Activated CD4-positive, CD25-positive, alpha-beta regulatory T cell treated with anti-CD3 and anti-CD28 coated beads, Interleukin-2, amount 50 U/mL, for 72 hours (primary cell): ENCODE results near the gene FSIP2.
"Not testable (repeated sequence)": the region's sequence is repeated elsewhere in the genome, so short reads cannot be mapped to it uniquely, and the experiment has no call there.

Experiments used
- DNase-seq: peaks from one replicate; pipeline ENCODE4 v3.0.0; 2021

Gene FSIP2

GRCh38 chr2:185802926-185803325 is 64.3 kb downstream of the FSIP2 start:
- no peak for DNase-seq

DNA sequence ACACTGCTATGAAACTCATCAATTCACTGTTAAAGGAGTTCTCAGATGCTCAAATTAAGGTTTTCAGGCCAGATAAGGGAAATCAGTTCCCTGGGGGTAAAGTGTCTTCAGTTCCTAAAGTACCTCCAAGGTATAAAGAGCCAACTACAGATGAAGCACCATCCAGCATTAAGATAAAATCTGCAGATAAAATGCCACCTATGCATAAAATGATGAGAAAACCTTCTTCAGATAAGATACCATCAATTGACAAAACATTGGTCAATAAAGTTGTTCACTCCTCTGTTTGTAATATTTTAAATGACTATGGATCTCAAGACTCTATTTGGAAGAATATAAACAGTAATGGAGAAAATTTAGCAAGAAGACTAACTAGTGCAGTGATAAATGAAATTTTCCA is 68.2 kb downstream of the FSIP2 start:
- DNase-seq: no peak

DNA sequence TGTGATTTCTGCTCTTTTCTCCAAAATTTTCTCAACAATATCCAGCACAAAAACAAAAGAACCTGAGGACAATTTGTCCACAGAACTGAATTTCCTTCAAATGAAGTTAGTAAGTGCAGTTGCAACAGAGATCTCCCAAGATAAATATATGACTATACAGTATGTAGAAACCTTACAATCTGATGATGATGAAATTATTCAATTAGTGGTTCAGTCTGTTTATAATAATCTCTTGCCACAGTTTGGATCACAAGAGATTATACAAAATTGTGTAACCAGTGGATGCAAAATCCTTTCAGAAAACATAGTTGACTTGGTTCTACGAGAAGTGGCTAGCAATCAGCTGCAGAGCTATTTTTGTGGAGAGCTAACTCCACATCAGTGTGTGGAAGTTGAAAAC is 68.7 kb downstream of the FSIP2 start:
- DNase-seq: no peak

DNA sequence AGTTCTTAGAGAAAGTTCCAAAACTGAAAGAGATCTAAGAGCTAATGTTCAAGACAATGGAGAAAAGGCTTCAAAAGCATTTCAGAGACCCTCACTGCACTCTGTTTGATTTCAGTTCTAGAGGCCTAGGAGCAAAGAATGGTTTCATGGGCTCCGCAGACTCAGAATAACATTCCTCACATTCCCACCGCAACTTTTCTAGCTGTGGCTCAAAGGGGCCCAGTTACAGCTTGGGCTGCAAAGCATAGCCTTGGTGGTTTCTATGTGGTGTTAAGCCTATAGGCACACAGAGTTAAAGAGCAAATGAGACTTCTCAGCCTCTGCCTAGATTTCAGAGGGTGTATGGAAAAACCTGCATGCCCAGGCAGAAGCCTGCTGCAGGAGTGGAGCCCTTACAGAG is 73.0 kb downstream of the FSIP2 start:
- DNase-seq: no peak

DNA sequence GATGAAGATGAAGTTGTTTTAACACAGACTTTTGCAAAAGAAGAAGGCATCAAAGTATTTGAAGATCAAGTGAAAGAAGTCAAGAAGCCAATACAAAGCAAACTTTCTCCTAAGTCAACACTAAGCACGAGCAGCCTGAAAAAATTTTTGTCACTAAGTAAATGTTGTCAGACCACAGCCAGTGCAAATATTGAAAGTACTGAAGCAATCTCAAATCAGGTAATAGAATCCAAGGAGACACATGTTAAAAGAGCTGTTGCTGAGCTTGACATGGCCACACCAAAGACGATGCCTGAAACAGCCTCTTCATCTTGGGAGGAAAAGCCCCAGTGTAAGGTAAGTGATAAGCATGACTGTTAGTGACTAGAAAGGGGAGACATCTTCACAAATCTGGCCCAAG is 75.1 kb downstream of the FSIP2 start:
- no peak for DNase-seq

- DNase-seq: no peak
Measured at GRCh38 chr2:185817991-185818390, 79.4 kb downstream of the FSIP2 start.

GRCh38 chr2:185821467-185821866 is 82.9 kb downstream of the FSIP2 start:
- no peak for DNase-seq

DNA sequence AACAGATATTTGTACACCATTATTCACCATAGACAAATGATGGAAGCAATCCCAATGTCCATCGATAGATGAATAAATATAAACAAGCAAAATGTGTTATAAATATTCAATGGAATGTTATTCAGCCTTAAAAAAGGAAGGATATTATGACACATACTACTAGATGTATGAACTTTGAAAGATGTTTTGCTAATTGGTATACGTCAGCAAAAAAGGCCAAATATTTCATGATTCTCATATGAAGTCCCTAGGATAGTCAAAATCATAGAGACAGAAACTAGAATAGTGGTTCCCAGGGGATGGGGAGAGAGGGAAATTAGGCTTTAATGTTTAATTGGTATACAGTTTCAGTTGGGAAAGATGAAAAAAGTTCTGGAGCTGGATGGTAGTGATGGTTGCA is 85.2 kb downstream of the FSIP2 start:
- no peak for DNase-seq

GRCh38 chr2:185825557-185825956 is 87.0 kb downstream of the FSIP2 start:
- DNase-seq: no peak

DNA sequence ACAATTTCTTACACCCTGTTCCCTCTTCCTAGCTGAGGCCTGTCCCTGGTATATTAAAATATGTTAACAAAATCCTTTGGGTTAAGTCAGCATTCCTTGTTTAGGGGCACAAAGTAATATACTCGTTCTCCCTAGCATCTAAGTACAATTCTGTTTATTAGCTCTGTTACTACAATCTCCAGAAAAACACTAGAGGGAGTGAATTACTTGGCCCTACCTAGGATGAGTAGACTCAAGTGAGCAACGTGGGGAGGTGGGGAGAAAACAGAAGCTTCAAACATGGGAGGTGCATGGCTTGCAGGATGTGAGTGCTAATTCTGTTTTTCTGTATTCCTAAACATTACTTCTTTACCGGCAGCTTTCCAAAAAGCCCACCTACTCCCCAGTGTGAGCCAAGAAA is 89.7 kb downstream of the FSIP2 start:
- DNase-seq: no peak

- no peak for DNase-seq
Measured at GRCh38 chr2:185833864-185834263, 95.3 kb downstream of the FSIP2 start.

- DNase-seq: no peak
Measured at GRCh38 chr2:185835974-185836373, 97.4 kb downstream of the FSIP2 start.

- no peak for DNase-seq
Measured at GRCh38 chr2:185854885-185855284, 116.3 kb downstream of the FSIP2 start.

DNA sequence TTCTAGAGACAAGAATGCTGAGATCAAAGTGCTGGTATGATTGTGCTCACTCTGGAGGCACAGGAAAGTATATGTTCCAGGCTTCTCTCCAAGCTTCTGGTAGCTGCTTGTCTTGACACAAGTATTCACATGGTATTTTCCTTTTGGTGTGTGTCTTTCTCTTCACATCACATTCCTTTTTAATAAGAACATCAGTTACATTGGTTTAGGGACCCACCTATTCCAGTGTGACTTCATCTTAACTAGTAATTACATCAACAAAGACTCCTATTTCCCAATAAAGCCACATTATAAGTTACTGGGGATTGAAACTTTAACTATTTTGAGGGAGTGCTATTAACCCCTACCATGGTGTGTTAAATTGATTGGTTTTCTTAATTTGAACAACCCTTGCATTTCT is 119.1 kb downstream of the FSIP2 start:
- DNase-seq: no peak

DNA sequence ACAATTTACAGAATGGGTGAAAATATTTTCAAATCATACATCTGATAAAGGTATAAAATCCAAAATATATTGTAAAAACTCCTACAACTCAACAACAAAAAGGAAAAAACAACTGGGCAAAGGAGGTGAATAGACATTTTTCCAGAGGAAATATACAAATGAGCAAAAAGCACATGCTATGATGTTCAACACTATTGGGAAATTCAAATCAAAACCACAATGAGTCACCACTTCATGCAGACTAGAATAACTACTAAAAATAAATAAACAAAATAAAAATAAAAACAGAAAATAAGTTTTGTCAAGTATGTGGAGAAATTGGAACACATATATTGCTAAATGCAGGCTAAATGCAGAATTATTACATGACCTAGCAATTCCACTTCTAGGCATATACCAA is 120.9 kb downstream of the FSIP2 start:
- no peak for DNase-seq

- no peak for DNase-seq
Measured at GRCh38 chr2:185860321-185860720, 121.7 kb downstream of the FSIP2 start.

GRCh38 chr2:185862657-185863398 is 124.2 kb downstream of the FSIP2 start:
- no peak for DNase-seq

- DNase-seq: not testable (repeated sequence)
Measured at GRCh38 chr2:185864468-185865260, 126.1 kb downstream of the FSIP2 start.

DNA sequence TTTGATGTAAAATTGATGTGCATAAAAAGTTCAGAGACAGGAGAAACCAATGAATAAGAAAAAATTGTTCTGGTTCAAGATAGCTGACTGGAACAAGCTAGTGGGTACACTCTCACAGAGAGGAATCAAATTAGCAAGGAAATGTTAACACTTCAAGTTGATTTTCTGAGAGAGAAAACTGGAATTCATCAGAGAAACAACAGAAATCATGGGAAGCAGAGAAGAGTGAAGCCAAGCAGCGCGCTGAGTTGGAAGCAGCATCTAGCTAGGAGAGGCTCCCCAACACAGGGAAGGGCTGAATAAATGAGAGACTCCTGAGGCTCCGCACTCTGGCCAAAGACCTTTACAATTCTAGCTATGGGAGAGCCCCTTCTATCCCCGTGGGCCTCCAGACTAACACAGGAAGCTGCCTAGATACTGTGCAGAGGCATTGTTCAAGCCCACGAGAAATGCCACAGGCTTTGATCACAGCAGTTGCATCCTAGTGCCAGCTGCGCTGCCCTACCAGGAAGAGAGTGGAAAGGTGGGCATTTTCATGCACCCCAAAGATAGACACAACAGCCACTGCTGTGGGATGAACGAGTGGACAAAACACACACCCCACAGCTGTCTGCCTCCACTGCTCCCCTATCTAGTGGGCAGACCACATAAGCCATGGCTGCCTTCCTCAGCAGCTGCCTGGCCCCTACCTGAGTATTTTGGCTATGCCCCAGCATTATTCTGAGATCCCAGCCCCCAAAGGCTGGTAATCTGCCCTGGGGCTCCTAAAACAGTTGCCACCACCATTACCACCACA is 136.7 kb downstream of the FSIP2 start:
- DNase-seq: no peak

DNA sequence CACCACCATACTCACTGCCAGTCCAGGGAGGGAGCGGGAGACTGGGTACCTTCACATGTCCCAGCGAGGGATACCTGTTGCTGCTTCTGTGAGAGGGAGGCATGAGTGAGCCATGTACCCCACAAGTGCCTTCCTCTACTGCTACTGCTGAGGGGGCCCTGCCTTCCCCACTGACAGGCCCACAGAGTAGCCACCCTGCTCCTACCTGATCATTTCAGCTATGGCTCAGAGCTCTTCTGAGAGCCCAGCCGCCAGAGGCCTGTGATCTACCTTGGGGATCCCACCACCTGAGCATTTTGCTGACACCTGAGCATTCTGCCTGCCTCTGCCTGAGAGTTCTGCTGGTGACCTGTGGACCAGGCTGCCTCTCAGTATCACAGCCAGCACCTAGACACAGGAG is 137.6 kb downstream of the FSIP2 start:
- no peak for DNase-seq

- no peak for DNase-seq
Measured at GRCh38 chr2:185880396-185880795, 141.8 kb downstream of the FSIP2 start.
